HG03159 (cell line): ENCODE results near the gene PITPNM1.

Source experiments
- ATAC-seq: cut with Tn5 transposase; IDR thresholded peaks from one replicate; pipeline ENCODE4 v1.9.1; 2021; ENCODE audit warnings: mild to moderate bottlenecking, moderate library complexity; ENCODE audit not compliant: unreplicated experiment

Gene PITPNM1

GRCh38 chr11:67448220-67448609 lies 56.9 kb downstream of the PITPNM1 start:
- no peak for ATAC-seq

- ATAC-seq, result no peak
Measured at GRCh38 chr11:67445515-67445914, 59.6 kb downstream of the PITPNM1 start.

- ATAC-seq, result no peak
Measured at GRCh38 chr11:67442504-67443404, 62.4 kb downstream of the PITPNM1 start.
